ENCODE data around the gene GALNT2. TPM values are rescaled to one million over a fixed set of nuclear protein-coding genes. Genes with fewer than 3 reads are reported as not detected.

Gene GALNT2
- total RNA-seq, 1 experiment from 2014 or later, result 152 TPM

GRCh38 chr1:230072866-230073265, 5.8 kb downstream of the GALNT2 start:
- no peak overlapping the region for H3K27ac ChIP-seq (ENCODE audit: low read length)
- CTCF ChIA-PET, result no interaction called here
- H3K4me3 ChIP-seq (ENCODE audit: low read depth in 2 of 2, low read length in 2 of 2), result no peak overlapping the region
- 0 out of 2 replicates have a peak, but pooled peaks have one; percentile 8 for ATAC-seq
- no peaks in the 10 kb centered on the region for H3K27me3 ChIP-seq (ENCODE audit: control insufficient read depth, insufficient read depth, low read length)
- peaks cover 47% of the 10 kb centered on the region for H3K4me1 ChIP-seq (ENCODE audit: control insufficient read depth, insufficient read depth, low read length)
- intact Hi-C loops (cut with micrococcal nuclease; ENCODE audit: unreplicated experiment), result no loop called here
- BruUV-seq (replicated peaks), result no TSS peak
- POLR2A ChIA-PET, result no interaction called here
- in situ Hi-C loops (cut with HindIII; ENCODE audit: low pct_unique_long_range_greater_than_20kb, low sequenced_read_pairs), result no loop called here
- H3K36me3 ChIP-seq (ENCODE audit: control insufficient read depth, insufficient read depth, low read length), result no peaks in the 10 kb centered on the region; the same call in 1 of the 2 replicates
- DNase-seq (ENCODE audit: low read depth, low spot score), result no peak
- H3K9me3 ChIP-seq (ENCODE audit: control insufficient read depth, insufficient read depth, low read depth, low read length), result no peaks in the 10 kb centered on the region
- TF ChIP-seq CTCF (IDR thresholded peaks at IDR 0.05) (no peak), SIN3A (IDR thresholded peaks at IDR 0.05; ENCODE audit: borderline replicate concordance, insufficient read depth, low read depth, low read length) (no peak), TCF7L2 (IDR thresholded peaks at IDR 0.05; ENCODE audit: low read depth, low read length) (no peak), POLR2AphosphoS5 (IDR thresholded peaks at IDR 0.05; ENCODE audit: low read depth, low read length) (no peak), REST (IDR thresholded peaks at IDR 0.05; ENCODE audit: insufficient read depth in 1 of 2, low read depth in 2 of 2, low read length in 1 of 2) (no peak)

GRCh38 chr1:230073371-230074035, 6.5 kb downstream of the GALNT2 start:
- CTCF ChIA-PET, result no interaction called here
- Histone ChIP-seq H3K27ac (ENCODE audit: low read length) (no peak overlapping the region), H3K4me3 (ENCODE audit: low read depth in 2 of 2, low read length in 2 of 2) (no peak overlapping the region), H3K27me3 (ENCODE audit: control insufficient read depth, insufficient read depth, low read length) (no peaks in the 10 kb centered on the region), H3K4me1 (ENCODE audit: control insufficient read depth, insufficient read depth, low read length) (peaks cover 52% of the 10 kb centered on the region), H3K9me3 (ENCODE audit: control insufficient read depth, insufficient read depth, low read depth, low read length) (no peaks in the 10 kb centered on the region), H3K36me3 (ENCODE audit: control insufficient read depth, insufficient read depth, low read length) (no peaks in the 10 kb centered on the region)
- no TSS peak for BruUV-seq (replicated peaks)
- no peak for TF ChIP-seq REST (IDR thresholded peaks at IDR 0.05; ENCODE audit: insufficient read depth in 1 of 2, low read depth in 2 of 2, low read length in 1 of 2)
- no peak for TF ChIP-seq TCF7L2 (IDR thresholded peaks at IDR 0.05; ENCODE audit: low read depth, low read length)
- no peak for TF ChIP-seq CTCF (IDR thresholded peaks at IDR 0.05)
- TF ChIP-seq POLR2AphosphoS5 (IDR thresholded peaks at IDR 0.05; ENCODE audit: low read depth, low read length), result no peak
- DNase-seq (ENCODE audit: low read depth, low spot score) (no peak), ATAC-seq (0 out of 2 replicates have a peak, but pooled peaks have one; percentile 37)
- POLR2A ChIA-PET, result interaction anchor here (0.7 kb wide), 1 partner anchor 213 kb away, joined by 3 read pairs; no protein-coding TSS in a partner anchor
- in situ Hi-C loops (cut with HindIII; ENCODE audit: low pct_unique_long_range_greater_than_20kb, low sequenced_read_pairs) (no loop called here), intact Hi-C loops (cut with micrococcal nuclease; ENCODE audit: unreplicated experiment) (no loop called here)
